ENCODE measurements around the gene CADM1. TPM values are rescaled to one million over a fixed set of nuclear protein-coding genes. Genes with fewer than 3 reads are reported as not detected.

The CADM1 gene
- total and polyA plus RNA-seq, 8 donors: 6.3 to 38.8 (median 24.5) TPM

- peak in 4 of 6 donors; percentile 25 to 49 (median 42) for DNase-seq
- 17 to 20% methylated on average over 10 of the region's 10 CpGs for WGBS, 2 donors
These were observed 44.8 kb upstream of the CADM1 start for GRCh38 chr11:115548878-115549528.

GRCh38 chr11:115545581-115546210 is 41.5 kb upstream of the CADM1 start:
- Histone ChIP-seq H3K9me3 (no peaks in the 10 kb centered on the region), H3K27ac (no peak overlapping the region), H3K36me3 (no peaks in the 10 kb centered on the region), H3K27me3 (no peaks in the 10 kb centered on the region), H3K4me3 (no peak overlapping the region), H3K4me1 (no peaks in the 10 kb centered on the region)
- ATAC-seq: no peak
- no peak for DNase-seq
- FAIRE-seq: no peak
- intact Hi-C loops (cut with DNase I): no loop called here
- TF ChIP-seq CTCF (IDR thresholded peaks at IDR 0.05): no peak
- WGBS, 2 donors: 55 to 61% methylated on average over 2 of the region's 2 CpGs

More at GRCh38 chr11:115548878-115549528, 44.8 kb upstream of the CADM1 start:
- no peak for TF ChIP-seq CTCF (IDR thresholded peaks at IDR 0.05)
- no peaks in the 10 kb centered on the region for H3K36me3 ChIP-seq
- H3K27me3 ChIP-seq: no peaks in the 10 kb centered on the region
- FAIRE-seq: no peak
- no peaks in the 10 kb centered on the region for H3K4me1 ChIP-seq
- ATAC-seq: peak; percentile 72 to 95 (median 94)
- peak overlapping the region in 1 of 4 donors; percentile 28 for H3K27ac ChIP-seq
- intact Hi-C loops (cut with DNase I): no loop called here
- no peaks in the 10 kb centered on the region for H3K9me3 ChIP-seq
- H3K4me3 ChIP-seq: no peak overlapping the region

GRCh38 chr11:115544422-115544948 is 40.3 kb upstream of the CADM1 start:
- H3K9me3 ChIP-seq: no peaks in the 10 kb centered on the region
- no peak for TF ChIP-seq CTCF (IDR thresholded peaks at IDR 0.05)
- intact Hi-C loops (cut with DNase I): no loop called here
- no peaks in the 10 kb centered on the region for H3K27me3 ChIP-seq
- DNase-seq: no peak
- H3K27ac ChIP-seq: no peak overlapping the region
- H3K36me3 ChIP-seq: no peaks in the 10 kb centered on the region
- H3K4me3 ChIP-seq: no peak overlapping the region
- H3K4me1 ChIP-seq: no peaks in the 10 kb centered on the region
- WGBS, 2 donors: 28 to 52% methylated on average over 2 of the region's 2 CpGs
- no peak for FAIRE-seq
- ATAC-seq: no peak

- Histone ChIP-seq H3K27ac (no peak overlapping the region), H3K4me3 (no peak overlapping the region), H3K27me3 (no peaks in the 10 kb centered on the region), H3K4me1 (no peaks in the 10 kb centered on the region), H3K36me3 (no peaks in the 10 kb centered on the region), H3K9me3 (no peaks in the 10 kb centered on the region)
- FAIRE-seq: no peak
- ATAC-seq: no peak
- 69 to 75% methylated on average over 8 of the region's 8 CpGs for WGBS, 2 donors
- intact Hi-C loops (cut with DNase I): no loop called here
- no peak for TF ChIP-seq CTCF (IDR thresholded peaks at IDR 0.05)
- DNase-seq: no peak
These were observed 37.3 kb upstream of the CADM1 start for GRCh38 chr11:115541518-115541917.

- intact Hi-C loops (cut with DNase I): no loop called here
- DNase-seq (no peak), FAIRE-seq (no peak), ATAC-seq (no peak)
- Histone ChIP-seq H3K4me1 (no peaks in the 10 kb centered on the region), H3K4me3 (no peak overlapping the region), H3K9me3 (no peaks in the 10 kb centered on the region), H3K36me3 (no peaks in the 10 kb centered on the region), H3K27me3 (no peaks in the 10 kb centered on the region), H3K27ac (no peak overlapping the region)
- no peak for TF ChIP-seq CTCF (IDR thresholded peaks at IDR 0.05)
- WGBS, 2 donors: 88 to 95% methylated on average over 1 of the region's 1 CpG
These were observed 35.6 kb upstream of the CADM1 start for GRCh38 chr11:115539844-115540243.
